ENCODE data around the gene NOC2L.

NOC2L gene

GRCh38 chr1:974687-975328 lies 15.8 kb upstream of the NOC2L start:
- no peak for DNase-seq (ENCODE audit: low spot score)

- no peak for DNase-seq (ENCODE audit: low spot score)
Measured at GRCh38 chr1:974293-974640, 15.2 kb upstream of the NOC2L start.

GRCh38 chr1:973459-974292 lies 14.6 kb upstream of the NOC2L start:
- DNase-seq (ENCODE audit: low spot score) = no peak

- no peak for DNase-seq (ENCODE audit: low spot score)
Measured at GRCh38 chr1:972726-973458, 13.8 kb upstream of the NOC2L start.

GRCh38 chr1:971751-972506 lies 12.9 kb upstream of the NOC2L start:
- DNase-seq (ENCODE audit: low spot score) = no peak

GRCh38 chr1:970973-971730 lies 12.1 kb upstream of the NOC2L start:
- DNase-seq (ENCODE audit: low spot score) = no peak

GRCh38 chr1:970242-970972 lies 11.4 kb upstream of the NOC2L start:
- no peak for DNase-seq (ENCODE audit: low spot score)

GRCh38 chr1:969260-969855 lies 10.3 kb upstream of the NOC2L start:
- DNase-seq (ENCODE audit: low spot score) = no peak

GRCh38 chr1:967466-968343 lies 8.6 kb upstream of the NOC2L start:
- DNase-seq (ENCODE audit: low spot score) = no peak

- DNase-seq (ENCODE audit: low spot score) = no peak
Measured at GRCh38 chr1:966704-967300, 7.7 kb upstream of the NOC2L start.

- DNase-seq (ENCODE audit: low spot score) = no peak
Measured at GRCh38 chr1:966135-966703, 7.2 kb upstream of the NOC2L start, which contains the start of gene PLEKHN1. Gene PLEKHN1, plus strand, starts transcription at chr1:966482. Its CDS starts 50 bp downstream, at chr1:966532.

- no peak for DNase-seq (ENCODE audit: low spot score)
Measured at GRCh38 chr1:965526-966134, 6.6 kb upstream of the NOC2L start.

- DNase-seq (ENCODE audit: low spot score) = no peak
Measured at GRCh38 chr1:964691-965525, 5.9 kb upstream of the NOC2L start.

- no peak for DNase-seq (ENCODE audit: low spot score)
Measured at GRCh38 chr1:963746-964525, 4.9 kb upstream of the NOC2L start.

GRCh38 chr1:963301-963651 lies 4.2 kb upstream of the NOC2L start:
- DNase-seq (ENCODE audit: low spot score) = no peak
